ENCODE data around the gene PDE4D. TPM values are rescaled to one million over a fixed set of nuclear protein-coding genes. Genes with fewer than 3 reads are reported as not detected.
"Not testable (repeated sequence)": the region's sequence is repeated elsewhere in the genome, so short reads cannot be mapped to it uniquely, and the experiment has no call there.

PDE4D gene
- total and polyA plus RNA-seq, 2 of the 4 experiments (the other 2 are of a cell fraction): 1.4 to 7.9 TPM

GRCh38 chr5:59785676-59786333 lies 107.7 kb downstream of the PDE4D start:
- ATAC-seq (ENCODE audit: low read depth): no peak

GRCh38 chr5:59784708-59785107 lies 108.8 kb downstream of the PDE4D start:
- H4K91ac ChIP-seq (ENCODE audit: insufficient read depth, low read depth, low read length); H4K20me1 ChIP-seq (ENCODE audit: insufficient read depth, low read length); POLR2A ChIA-PET (ENCODE audit: unreplicated experiment); intact Hi-C loops (cut with micrococcal nuclease); H3K9me3 ChIP-seq (ENCODE audit: control insufficient read depth, insufficient read depth, low read length); H3K56ac ChIP-seq (ENCODE audit: extremely low read depth, insufficient read depth, low read length); ATAC-seq (ENCODE audit: low read depth); H3K4me3 ChIP-seq (ENCODE audit: insufficient read depth, low read depth, low read length); H3K36me3 ChIP-seq (ENCODE audit: control insufficient read depth, insufficient read depth, low read length); H2BK15ac ChIP-seq (ENCODE audit: low read depth, low read length); H4K5ac ChIP-seq (ENCODE audit: low read depth, low read length); BruUV-seq (replicated peaks); H2BK120ac ChIP-seq (ENCODE audit: low read depth, low read length); H2BK20ac ChIP-seq (ENCODE audit: low read depth, low read length); H3K14ac ChIP-seq (replicated peaks; ENCODE audit: low read depth, low read length); H3K9me1 ChIP-seq (ENCODE audit: insufficient read depth, low read length); H3K23ac ChIP-seq (ENCODE audit: low read depth, low read length); dilution Hi-C loops (cut with HindIII; ENCODE audit: low sequenced_read_pairs, unreplicated experiment); H3K18ac ChIP-seq (ENCODE audit: low read depth, low read length); H4K8ac ChIP-seq (ENCODE audit: low read depth in 2 of 2, low read length in 2 of 2); H2BK5ac ChIP-seq (ENCODE audit: low read depth, low read length, poor library complexity, severe bottlenecking); H3K4me2 ChIP-seq (ENCODE audit: low read depth, low read length); H2AK9ac ChIP-seq (replicated peaks; ENCODE audit: low read depth, low read length, poor library complexity); H3K4ac ChIP-seq (ENCODE audit: low read depth, low read length); H3K9ac ChIP-seq (ENCODE audit: low read depth, low read length); H2AK5ac ChIP-seq (ENCODE audit: low read depth, low read length); H3K27ac ChIP-seq (ENCODE audit: insufficient read depth, low read length); H3K27me3 ChIP-seq (ENCODE audit: control insufficient read depth, insufficient read depth, low read length); DNase-seq; H3K4me1 ChIP-seq (ENCODE audit: control insufficient read depth, insufficient read depth, low read length); H3K79me1 ChIP-seq (ENCODE audit: low read depth in 1 of 2, low read length in 2 of 2); H2AFZ ChIP-seq (replicated peaks; ENCODE audit: low read length, poor library complexity): not testable (repeated sequence)
- in situ Hi-C loops (cut with MboI; ENCODE audit: low sequenced_read_pairs): loop anchor here (25.0 kb wide), 1 partner anchor 272 kb away; no protein-coding TSS in a partner anchor
- CTCF ChIA-PET: interaction anchor here (1.0 kb wide), 1 partner anchor 10 kb away, joined by 4 read pairs; no protein-coding TSS in a partner anchor
- WGBS, 2 experiments (ENCODE audit: extremely low coverage in 2 of 2, insufficient read length in 1 of 2): no CpG with 5 or more reads among the region's 1 CpG

More at GRCh38 chr5:59785676-59786333, 107.7 kb downstream of the PDE4D start:
- Histone ChIP-seq H3K4me2 (ENCODE audit: low read depth, low read length) (no peak overlapping the region), H4K20me1 (ENCODE audit: insufficient read depth, low read length) (no peaks in the 10 kb centered on the region), H3K18ac (ENCODE audit: low read depth, low read length) (no peak overlapping the region), H3K14ac (replicated peaks; ENCODE audit: low read depth, low read length) (no peak overlapping the region), H3K9ac (ENCODE audit: low read depth, low read length) (no peak overlapping the region), H3K27me3 (ENCODE audit: control insufficient read depth, insufficient read depth, low read length) (no peaks in the 10 kb centered on the region), H3K79me1 (ENCODE audit: low read depth in 1 of 2, low read length in 2 of 2) (no peaks in the 10 kb centered on the region), H3K4me3 (ENCODE audit: insufficient read depth, low read depth, low read length) (no peak overlapping the region), H2AK5ac (ENCODE audit: low read depth, low read length) (no peak overlapping the region), H2AFZ (replicated peaks; ENCODE audit: low read length, poor library complexity) (no peak overlapping the region), H3K27ac (ENCODE audit: insufficient read depth, low read length) (no peak overlapping the region), H3K4me1 (ENCODE audit: control insufficient read depth, insufficient read depth, low read length) (no peaks in the 10 kb centered on the region), H3K23ac (ENCODE audit: low read depth, low read length) (no peak overlapping the region), H3K4ac (ENCODE audit: low read depth, low read length) (no peak overlapping the region), H3K9me3 (ENCODE audit: control insufficient read depth, insufficient read depth, low read length) (no peaks in the 10 kb centered on the region), H2BK5ac (ENCODE audit: low read depth, low read length, poor library complexity, severe bottlenecking) (no peak overlapping the region), H2BK120ac (ENCODE audit: low read depth, low read length) (no peak overlapping the region), H4K8ac (ENCODE audit: low read depth in 2 of 2, low read length in 2 of 2) (no peak overlapping the region), H3K36me3 (ENCODE audit: control insufficient read depth, insufficient read depth, low read length) (no peaks in the 10 kb centered on the region), H3K9me1 (ENCODE audit: insufficient read depth, low read length) (no peaks in the 10 kb centered on the region), H4K5ac (ENCODE audit: low read depth, low read length) (no peak overlapping the region), H4K91ac (ENCODE audit: insufficient read depth, low read depth, low read length) (no peak overlapping the region), H2AK9ac (replicated peaks; ENCODE audit: low read depth, low read length, poor library complexity) (no peak overlapping the region), H2BK20ac (ENCODE audit: low read depth, low read length) (no peak overlapping the region), H2BK15ac (ENCODE audit: low read depth, low read length) (no peak overlapping the region), H3K56ac (ENCODE audit: extremely low read depth, insufficient read depth, low read length) (no peak overlapping the region)
- dilution Hi-C loops (cut with HindIII; ENCODE audit: low sequenced_read_pairs, unreplicated experiment): no loop called here
- in situ Hi-C loops (cut with MboI; ENCODE audit: low sequenced_read_pairs): loop anchor here (25.0 kb wide), 1 partner anchor 274 kb away; no protein-coding TSS in a partner anchor
- WGBS, 2 experiments (ENCODE audit: extremely low coverage in 2 of 2, insufficient read length in 1 of 2): 90% methylated on average over 2 of the region's 5 CpGs; no CpG with 5 or more reads in 1 of the 2 experiments
- intact Hi-C loops (cut with micrococcal nuclease): no loop called here
- no TSS peak for BruUV-seq (replicated peaks)
- no peak for DNase-seq
- ChIA-PET POLR2A (ENCODE audit: unreplicated experiment) (no interaction called here), CTCF (interaction anchor here (0.6 to 1.0 kb wide), 2 partner anchors 9 to 34 kb away, joined by 4 read pairs; no protein-coding TSS in a partner anchor)
- no peak for TF ChIP-seq BHLHE40 (IDR thresholded peaks at IDR 0.05; ENCODE audit: low read depth, low read length)
- no peak for TF ChIP-seq POLR2A (IDR thresholded peaks at IDR 0.05; ENCODE audit: low read depth, low read length)
- no peak for TF ChIP-seq SMC3 (IDR thresholded peaks at IDR 0.05; ENCODE audit: low read depth, low read length)
- TF ChIP-seq, protein P1, sequence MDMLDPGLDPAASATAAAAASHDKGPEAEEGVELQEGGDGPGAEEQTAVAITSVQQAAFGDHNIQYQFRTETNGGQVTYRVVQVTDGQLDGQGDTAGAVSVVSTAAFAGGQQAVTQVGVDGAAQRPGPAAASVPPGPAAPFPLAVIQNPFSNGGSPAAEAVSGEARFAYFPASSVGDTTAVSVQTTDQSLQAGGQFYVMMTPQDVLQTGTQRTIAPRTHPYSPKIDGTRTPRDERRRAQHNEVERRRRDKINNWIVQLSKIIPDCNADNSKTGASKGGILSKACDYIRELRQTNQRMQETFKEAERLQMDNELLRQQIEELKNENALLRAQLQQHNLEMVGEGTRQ (IDR thresholded peaks at IDR 0.05; ENCODE audit: low read depth, low read length): no peak
- TF ChIP-seq MXI1 (IDR thresholded peaks at IDR 0.05; ENCODE audit: borderline replicate concordance, low read depth, low read length): no peak
- TF ChIP-seq MAZ (IDR thresholded peaks at IDR 0.05; ENCODE audit: borderline replicate concordance, low read depth, low read length): no peak
- no peak for TF ChIP-seq FOS (IDR thresholded peaks at IDR 0.05; ENCODE audit: low read depth, low read length)
- TF ChIP-seq CEBPB (IDR thresholded peaks at IDR 0.05; ENCODE audit: low read depth, low read length): no peak
- TF ChIP-seq RCOR1 (IDR thresholded peaks at IDR 0.05; ENCODE audit: insufficient replicate concordance, low read length): no peak
- no peak for TF ChIP-seq NFE2L2 (IDR thresholded peaks at IDR 0.05; ENCODE audit: low read depth, low read length)
- no peak for TF ChIP-seq RFX5 (IDR thresholded peaks at IDR 0.05; ENCODE audit: low read depth, low read length)

Data from IMR-90 (cell line).